COR-L47 (cell line): ENCODE measurements around the gene EPS8L3.
"Not testable (repeated sequence)": the region's sequence is repeated elsewhere in the genome, so short reads cannot be mapped to it uniquely, and the experiment has no call there.

Experiments used
- DNase-seq: peaks from one replicate; lab custom pipeline; 2025; lab: John Stamatoyannopoulos, UW

The EPS8L3 gene

GRCh38 chr1:109733236-109733870, 30.4 kb downstream of the EPS8L3 start:
- no peak for DNase-seq

GRCh38 chr1:109732390-109732881, 31.3 kb downstream of the EPS8L3 start:
- DNase-seq: no peak

GRCh38 chr1:109730666-109731065, 33.1 kb downstream of the EPS8L3 start:
- DNase-seq: no peak

GRCh38 chr1:109728870-109729269, 34.9 kb downstream of the EPS8L3 start:
- no peak for DNase-seq

DNA sequence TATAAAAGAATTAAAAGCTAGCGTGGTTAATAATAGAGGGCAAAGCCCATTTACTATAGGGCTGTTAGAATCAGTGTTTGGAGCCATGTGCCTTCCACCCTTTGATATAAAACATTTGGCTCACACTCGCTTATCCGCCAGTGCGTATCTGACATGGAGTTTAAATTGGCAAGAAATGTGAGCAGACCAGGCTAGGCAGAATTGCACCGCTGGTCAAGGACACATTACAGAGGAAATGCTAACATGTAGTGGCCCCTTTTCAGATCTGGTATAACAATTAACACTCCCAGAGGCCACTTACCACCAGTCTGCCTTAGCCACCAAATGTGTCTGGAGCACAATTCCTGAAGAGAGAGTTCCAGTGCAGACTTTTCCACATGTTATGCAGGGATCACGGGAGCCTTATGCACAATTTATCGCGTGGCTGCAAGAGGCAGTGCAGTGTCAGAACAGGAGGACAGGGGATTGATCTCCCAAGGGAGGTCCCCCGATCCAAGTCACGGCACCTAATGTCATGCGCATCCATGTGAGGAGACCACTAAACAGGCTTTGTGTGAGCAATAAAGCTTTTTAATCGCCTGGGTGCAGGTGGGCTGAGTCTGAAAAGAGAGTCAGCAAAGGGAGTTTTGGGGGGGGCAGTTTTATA, 36.9 kb downstream of the EPS8L3 start:
- DNase-seq: no peak

DNA sequence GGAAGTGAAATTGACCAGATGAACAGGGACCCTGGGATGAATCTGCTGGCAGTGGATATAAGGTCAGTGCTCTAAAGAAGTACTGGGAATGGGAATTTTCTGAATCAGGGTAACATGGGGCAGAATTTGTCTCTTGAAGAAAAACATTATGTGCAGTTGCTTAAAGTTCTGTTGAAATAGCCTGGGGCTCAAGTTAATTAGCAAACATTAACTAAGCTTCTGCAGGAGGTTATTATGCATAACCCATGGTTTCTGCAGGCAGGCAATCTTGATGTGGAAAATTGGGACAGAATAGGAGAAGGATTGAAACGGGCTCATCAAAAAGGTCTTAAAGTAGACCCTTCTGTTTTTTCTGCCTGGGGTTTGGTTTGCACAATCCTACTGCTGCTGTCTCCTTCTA, 37.7 kb downstream of the EPS8L3 start:
- no peak for DNase-seq

DNA sequence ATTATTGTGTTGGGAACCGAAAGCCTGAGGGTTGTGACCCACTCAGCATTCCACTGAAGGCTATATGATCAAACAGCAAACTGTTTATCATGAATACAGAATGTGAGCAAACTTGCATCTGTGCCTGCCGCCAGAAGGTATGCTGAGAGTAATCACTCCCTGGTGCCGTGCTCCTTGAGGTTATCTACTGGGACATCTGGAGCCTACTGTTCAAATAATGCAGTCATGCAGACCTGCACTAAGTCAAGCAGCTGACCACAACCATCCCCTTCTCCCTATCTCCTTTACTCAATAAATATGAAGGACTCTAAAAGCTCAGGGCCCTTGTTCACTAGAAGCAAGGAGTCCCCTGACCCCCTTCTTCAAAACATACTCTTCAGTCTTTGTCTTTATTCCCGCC, 38.2 kb downstream of the EPS8L3 start:
- no peak for DNase-seq

DNA sequence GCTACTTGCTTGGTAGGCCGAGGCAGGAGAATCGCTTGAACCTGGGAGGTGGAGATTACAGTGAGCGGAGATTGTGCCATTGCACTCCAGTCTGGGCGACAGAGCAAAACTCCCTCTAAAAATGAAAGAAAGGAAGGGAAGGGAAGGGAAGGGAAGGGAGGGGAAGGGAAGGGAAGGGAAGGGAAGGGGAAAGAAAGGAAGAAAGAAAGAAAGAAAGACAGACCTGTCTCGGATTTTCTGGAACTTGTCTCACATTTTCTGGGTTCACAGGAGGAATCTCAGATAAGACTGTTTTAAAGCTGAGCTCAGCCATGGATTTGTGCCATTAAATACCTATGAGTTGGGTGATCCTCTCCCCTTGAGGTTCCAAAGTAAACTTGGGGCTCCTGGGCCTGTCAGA, 38.8 kb downstream of the EPS8L3 start:
- no peak for DNase-seq

DNA sequence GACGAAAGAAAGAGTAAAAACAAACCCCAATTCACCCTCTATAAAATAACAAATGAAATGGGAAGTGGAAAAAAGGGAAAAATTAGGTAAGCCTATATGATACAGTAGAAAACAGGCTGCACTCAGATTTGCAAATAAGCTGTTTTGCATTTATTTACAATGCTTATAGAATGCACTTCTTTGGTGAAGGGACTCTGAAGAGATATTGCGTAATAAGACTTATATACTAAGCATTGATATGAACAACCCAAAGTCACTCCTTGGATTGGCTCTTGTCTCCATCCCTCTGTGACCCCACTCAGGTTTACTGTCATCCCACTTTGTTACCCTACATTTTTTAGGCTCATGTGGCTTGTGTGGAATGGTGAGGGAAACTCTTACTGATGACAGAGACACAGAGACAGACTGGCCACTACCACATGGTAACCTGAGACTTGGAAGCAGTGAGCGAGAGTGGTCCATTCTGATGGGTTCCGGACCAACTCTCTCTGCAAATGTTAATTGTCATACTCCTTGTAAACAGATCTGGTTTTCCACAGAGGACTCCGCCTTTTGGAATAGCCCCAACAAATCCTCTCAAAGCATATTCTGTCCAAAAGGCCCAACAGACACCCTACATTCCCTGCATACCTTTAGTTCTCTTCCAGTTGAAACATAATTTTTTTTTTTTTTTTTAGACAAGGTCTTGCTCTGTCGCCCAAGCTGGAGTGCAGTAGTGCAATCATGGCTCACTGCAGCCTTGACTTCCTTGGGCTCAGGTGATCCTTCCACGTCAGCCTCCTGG, 40.6 kb downstream of the EPS8L3 start:
- DNase-seq: no peak

DNA sequence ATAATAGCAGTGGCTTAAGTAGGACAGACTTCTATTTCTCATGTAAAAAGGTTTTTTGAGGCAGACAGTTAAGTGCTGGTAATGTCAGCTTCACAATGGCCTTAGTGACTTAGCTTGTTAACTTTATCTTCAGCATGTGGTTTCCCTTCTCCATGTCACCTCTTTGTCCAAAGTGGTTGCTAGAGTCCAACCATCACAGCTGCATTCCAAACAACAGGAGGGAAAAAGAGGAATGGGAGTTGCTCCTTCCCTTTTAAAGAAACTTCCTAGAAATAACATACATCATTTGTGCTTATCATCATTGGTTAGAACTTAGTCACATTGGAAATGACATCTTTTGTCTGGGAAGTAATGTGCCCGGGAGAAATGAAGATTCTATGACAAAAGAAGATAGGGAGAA, 41.8 kb downstream of the EPS8L3 start:
- no peak for DNase-seq

DNA sequence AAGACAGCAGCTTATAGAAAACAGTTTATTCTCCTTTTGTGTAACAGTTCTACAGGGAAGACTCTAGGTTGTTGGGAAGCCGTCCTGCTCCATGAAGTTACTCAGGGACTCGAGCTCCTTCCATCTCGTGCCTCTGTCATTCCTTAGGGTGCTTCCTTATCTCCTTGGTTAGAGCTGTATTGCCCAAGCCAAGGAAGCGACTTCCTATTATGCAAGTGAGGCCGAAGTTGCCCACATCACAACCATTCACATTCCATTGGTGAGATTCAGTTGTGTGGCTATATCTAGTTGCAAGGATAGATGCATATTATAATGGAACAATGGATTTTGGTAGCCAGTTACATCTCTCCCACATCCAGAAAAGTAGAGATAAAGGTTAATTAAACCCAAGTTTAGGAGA, 42.7 kb downstream of the EPS8L3 start:
- no peak for DNase-seq

GRCh38 chr1:109719337-109719837, 44.3 kb downstream of the EPS8L3 start:
- DNase-seq: no peak

- DNase-seq: no peak
Measured at GRCh38 chr1:109718495-109718894, 45.2 kb downstream of the EPS8L3 start.

DNA sequence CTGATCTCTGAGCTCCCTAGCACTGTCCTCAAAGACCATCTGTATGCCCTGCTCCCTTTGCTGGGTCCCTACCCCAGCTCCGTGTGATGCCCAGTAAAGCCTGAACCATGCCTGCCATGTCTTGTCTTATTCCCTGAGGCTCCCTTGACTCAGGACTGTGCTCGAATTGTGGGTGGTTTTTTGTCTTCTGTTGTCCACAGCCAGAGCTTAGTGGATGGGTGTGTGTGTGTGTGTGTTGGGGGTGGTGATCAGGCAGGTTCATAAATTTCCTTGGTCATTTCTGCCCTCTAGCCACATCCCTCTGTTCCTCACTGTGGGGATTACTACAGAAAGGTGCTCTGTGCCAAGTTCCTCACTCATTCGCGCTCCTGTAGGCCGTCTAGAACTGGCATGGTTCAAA, 46.0 kb downstream of the EPS8L3 start:
- no peak for DNase-seq

GRCh38 chr1:109716570-109717090, 47.1 kb downstream of the EPS8L3 start:
- DNase-seq: no peak

GRCh38 chr1:109716121-109716520, 47.6 kb downstream of the EPS8L3 start:
- no peak for DNase-seq

DNA sequence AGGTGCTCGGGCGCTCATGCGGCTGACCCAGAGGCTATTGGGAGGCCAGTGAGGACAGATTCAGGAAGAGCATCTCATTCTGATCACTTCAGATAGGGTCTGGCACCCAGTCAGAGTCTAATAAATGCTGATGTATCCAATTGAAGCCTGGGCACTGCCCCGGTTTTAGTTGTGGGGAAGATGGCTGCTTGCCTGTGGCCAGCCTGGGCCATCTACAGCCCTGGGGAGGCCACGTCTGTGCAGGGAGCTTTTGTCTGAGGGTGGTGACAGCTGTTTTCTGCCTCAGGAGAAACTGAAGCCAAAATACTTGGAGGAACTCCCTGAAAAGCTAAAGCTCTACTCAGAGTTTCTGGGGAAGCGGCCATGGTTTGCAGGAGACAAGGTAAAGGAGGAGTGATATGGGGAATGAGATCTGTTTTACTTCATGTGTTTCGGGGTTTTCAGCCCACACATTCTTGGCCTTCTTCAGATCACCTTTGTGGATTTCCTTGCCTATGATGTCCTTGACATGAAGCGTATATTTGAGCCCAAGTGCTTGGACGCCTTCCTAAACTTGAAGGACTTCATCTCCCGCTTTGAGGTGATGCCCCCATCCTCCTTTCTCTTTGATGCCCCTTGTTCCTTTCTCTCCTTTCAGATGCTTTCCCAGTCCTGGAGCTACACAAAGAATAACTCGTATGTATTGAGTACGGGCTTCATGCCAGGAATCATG, 48.9 kb downstream of the EPS8L3 start:
- DNase-seq: no peak

GRCh38 chr1:109713636-109714035, 50.1 kb downstream of the EPS8L3 start:
- no peak for DNase-seq

GRCh38 chr1:109712321-109712864, 51.3 kb downstream of the EPS8L3 start:
- DNase-seq: no peak

DNA sequence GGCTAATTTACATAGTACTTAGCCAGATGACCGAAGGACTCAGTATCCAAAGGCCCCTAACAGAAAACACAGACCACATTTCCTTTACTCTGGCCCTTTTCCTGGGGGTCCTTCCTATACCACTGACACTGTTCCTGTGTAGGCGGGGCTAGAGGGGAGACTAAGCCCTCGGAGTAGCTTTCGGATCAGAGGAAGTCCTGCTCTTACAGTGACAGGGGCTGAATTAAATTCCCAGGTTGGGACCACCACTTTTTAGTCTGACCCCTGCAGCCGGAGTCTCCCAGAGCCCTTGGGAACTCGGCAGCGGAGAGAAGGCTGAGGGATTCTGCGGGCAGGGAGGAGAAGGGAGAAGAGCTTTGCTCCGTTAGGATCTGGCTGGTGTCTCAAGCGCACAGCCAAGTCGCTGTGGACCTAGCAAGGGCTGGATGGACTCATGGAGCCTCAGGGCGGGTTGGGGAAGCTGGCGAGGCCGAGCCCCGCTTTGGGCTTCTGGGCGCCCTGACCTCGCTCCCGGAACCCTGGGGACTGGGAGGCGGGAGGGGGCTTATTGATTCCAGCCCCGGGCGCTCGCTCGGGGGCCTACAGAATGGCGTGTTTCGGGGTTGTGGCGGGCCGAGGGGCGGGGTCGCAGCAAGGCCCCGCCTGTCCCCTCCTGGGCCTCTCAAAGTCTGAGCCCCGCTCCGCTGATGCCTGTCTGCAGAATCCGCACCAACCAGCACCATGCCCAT, 52.0 kb downstream of the EPS8L3 start, which contains the start of gene GSTM5:
Gene GSTM5, plus strand, starts transcription at position 659 of the 728 bp plus-strand sequence. Its CDS starts 62 bp downstream, at position 721.
- DNase-seq: not testable (repeated sequence)

- not testable (repeated sequence) for DNase-seq
Measured at GRCh38 chr1:109709822-109710221, 53.9 kb downstream of the EPS8L3 start.
